Transverse colon (tissue), 4 donors: ENCODE measurements around the gene GSTP1. TPM values are rescaled to one million over a fixed set of nuclear protein-coding genes. Genes with fewer than 3 reads are reported as not detected.

Experiments used
- DNase-seq: peaks from one replicate; pipeline ENCODE4 v3.0.0-alpha.2; 2019
- H3K27ac ChIP-seq, 4 donors: fragments of 200-600 bp; sonication (generic); 2 replicates each; pipeline ENCODE4 v1.5.1; 2016 to 2018; ENCODE audit warnings: inconsistent platforms in 4 of 4
- H3K27me3 ChIP-seq: fragments of 200-600 bp; sonication (generic); 2 replicates; pipeline ENCODE4 v1.5.1; 2017; ENCODE audit warnings: inconsistent platforms
- H3K36me3 ChIP-seq, 4 donors: fragments of 200-600 bp; sonication (generic); 2 replicates each; pipeline ENCODE4 v1.5.1; 2017 to 2019; ENCODE audit warnings: inconsistent platforms in 4 of 4
- H3K4me1 ChIP-seq, 4 donors: fragments of 200-600 bp; sonication (generic); 2 replicates each; pipeline ENCODE4 v1.5.1; 2017 to 2020; ENCODE audit warnings: inconsistent platforms in 4 of 4
- H3K4me3 ChIP-seq, 4 donors: fragments of 200-600 bp; sonication (generic); 1 replicate in 1 of 4; 2 replicates in 3 of 4; pipeline versions ENCODE4 v1.5.1 to v1.6.1; 2017 to 2019; ENCODE audit warnings: inconsistent platforms in 4 of 4
- H3K9me3 ChIP-seq, 2 donors: fragments of 200-600 bp; sonication (generic); 2 replicates each; pipeline ENCODE4 v1.5.1; 2017 to 2019; ENCODE audit warnings: inconsistent platforms in 2 of 2
- EP300 ChIP-seq: sonication (generic); formaldehyde crosslinking; IDR thresholded peaks from one replicate; pipeline ENCODE4 v1.6.1; 2017; ENCODE audit warnings: antibody characterized with exemption, low read depth
- POLR2A ChIP-seq: fragments of 450-650 bp; IDR thresholded peaks from one replicate; pipeline ENCODE4 v1.6.1; 2016; ENCODE audit warnings: antibody characterized with exemption, mild to moderate bottlenecking, moderate library complexity
- POLR2AphosphoS5 ChIP-seq, 3 donors: sonication (generic); formaldehyde crosslinking; IDR thresholded peaks; one replicate each; pipeline ENCODE4 v1.6.1; 2016; ENCODE audit warnings: antibody characterized with exemption in 3 of 3
- WGBS, 2 donors: methylation state at CpG; one replicate each; pipeline ENCODE4 v1.1.5; 2018; ENCODE audit warnings: low coverage in 1 of 2; 5-methylcytosine and 5-hydroxymethylcytosine counted together
- in situ Hi-C, 4 donors: fragments of 200-750 bp; cut with MboI; loops; one replicate each; pipeline versions ENCODE4 v1.15.0 to v1.15.1; 2017; ENCODE audit warnings: low sequenced_read_pairs in 3 of 4, low pct_ligation_motif_present in 1 of 4, low pct_unique_long_range_greater_than_20kb in 1 of 4
- intact Hi-C: fragments of 100-400 bp; cut with DNase I; formaldehyde crosslinking; loops from one replicate; pipeline ENCODE4 v1.15.1; 2023; ENCODE audit warnings: low total_unique reads
- total RNA-seq, 4 donors: library from RNA; depleted of rRNA; stranded (reverse); fragments of >200 nt; gene quantifications; one replicate each; pipeline ENCODE4 v1.1.0, GENCODE V29; 2016
- TF ChIP-seq, protein P1 (sequence below), 5 experiments: fragments of 200-600 bp in 3 of 5; fragments of 450-650 bp in 2 of 5; sonication (generic) in 3 of 5; IDR thresholded peaks; 1 replicate in 2 of 5; 2 replicates in 3 of 5; pipeline ENCODE4 v1.5.1; 2016 to 2017; ENCODE audit warnings: antibody characterized with exemption in 5 of 5, inconsistent platforms in 3 of 5, mild to moderate bottlenecking in 2 of 5, moderate library complexity in 1 of 5

The GSTP1 gene
- total RNA-seq, 4 donors from 2014 or later = 166 to 578 (median 537) TPM

DNA sequence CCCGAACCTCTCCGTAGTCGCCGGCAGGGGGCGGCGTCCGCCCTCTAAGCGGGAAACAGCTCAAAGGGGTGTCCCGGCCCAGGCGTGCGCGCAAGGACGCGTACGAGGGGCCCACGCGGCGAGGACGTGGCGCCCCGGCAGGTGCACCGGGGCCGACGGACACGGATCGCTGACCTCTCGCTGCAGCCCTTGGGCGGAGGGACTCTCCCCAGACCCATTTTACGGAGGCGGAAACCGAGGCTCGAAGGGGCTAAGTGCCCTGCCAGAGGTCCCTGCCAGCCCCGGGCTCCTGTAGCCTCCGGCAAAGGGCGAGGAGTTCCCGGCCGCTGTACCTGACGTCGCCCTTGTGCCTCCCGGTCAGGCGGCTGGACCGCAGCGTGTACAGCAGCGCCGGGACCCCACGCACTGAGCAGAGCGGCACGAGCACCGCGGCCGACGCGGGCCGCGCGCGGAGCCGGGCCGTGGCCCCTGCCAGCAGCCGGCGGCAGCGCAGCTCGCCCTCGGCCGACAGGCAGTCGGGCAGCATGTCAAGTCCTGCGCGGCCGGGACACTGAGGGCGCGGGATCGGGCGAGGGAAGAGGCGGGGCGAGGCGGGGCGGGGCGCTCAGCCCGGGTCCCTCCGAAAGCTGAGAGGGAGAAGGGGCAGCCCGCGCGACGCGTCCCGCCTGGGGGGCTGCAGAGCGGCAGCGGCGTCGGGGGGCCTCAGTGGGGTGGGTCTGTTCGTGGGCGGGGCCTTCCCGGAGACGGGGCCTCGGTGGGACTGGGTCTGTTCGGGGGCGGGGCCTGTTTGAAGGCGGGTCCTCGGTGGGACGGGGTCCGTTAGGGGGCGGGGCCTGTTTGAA, 46.0 kb downstream of the GSTP1 start, which contains the start of gene NUDT8:
TSS of gene NUDT8 (minus strand) at position 552 of the 842 bp plus-strand sequence. CDS start at position 526, 26 bp downstream.
- 0% methylated on average over 65 of the region's 102 CpGs; no CpG with 5 or more reads in 1 of the 2 donors for WGBS, 2 donors
- in situ Hi-C loops (loop anchor here in 1 of 4 donors (5.0 kb wide), 1 partner anchor 33 kb away; no protein-coding TSS in a partner anchor), intact Hi-C loops (loop anchor here (1.0 to 2.0 kb wide), 2 partner anchors 45 to 159 kb away; no protein-coding TSS in a partner anchor)
- no peaks in the 10 kb centered on the region for H3K27me3 ChIP-seq
- peaks cover 9 to 36% (median 33%) of the 10 kb centered on the region in 4 donors for H3K4me1 ChIP-seq
- DNase-seq = peak; percentile 90
- H3K4me3 ChIP-seq = peak within 1 kb of the TSS; percentile 47 to 68 (median 58)
- H3K9me3 ChIP-seq = no peaks in the 10 kb centered on the region
- peak within 1 kb of the TSS; percentile 91 to 98 (median 97) for H3K27ac ChIP-seq
- H3K36me3 ChIP-seq = no peaks in the 10 kb centered on the region
- TF ChIP-seq EP300 = no peak
- TF ChIP-seq, protein P1, sequence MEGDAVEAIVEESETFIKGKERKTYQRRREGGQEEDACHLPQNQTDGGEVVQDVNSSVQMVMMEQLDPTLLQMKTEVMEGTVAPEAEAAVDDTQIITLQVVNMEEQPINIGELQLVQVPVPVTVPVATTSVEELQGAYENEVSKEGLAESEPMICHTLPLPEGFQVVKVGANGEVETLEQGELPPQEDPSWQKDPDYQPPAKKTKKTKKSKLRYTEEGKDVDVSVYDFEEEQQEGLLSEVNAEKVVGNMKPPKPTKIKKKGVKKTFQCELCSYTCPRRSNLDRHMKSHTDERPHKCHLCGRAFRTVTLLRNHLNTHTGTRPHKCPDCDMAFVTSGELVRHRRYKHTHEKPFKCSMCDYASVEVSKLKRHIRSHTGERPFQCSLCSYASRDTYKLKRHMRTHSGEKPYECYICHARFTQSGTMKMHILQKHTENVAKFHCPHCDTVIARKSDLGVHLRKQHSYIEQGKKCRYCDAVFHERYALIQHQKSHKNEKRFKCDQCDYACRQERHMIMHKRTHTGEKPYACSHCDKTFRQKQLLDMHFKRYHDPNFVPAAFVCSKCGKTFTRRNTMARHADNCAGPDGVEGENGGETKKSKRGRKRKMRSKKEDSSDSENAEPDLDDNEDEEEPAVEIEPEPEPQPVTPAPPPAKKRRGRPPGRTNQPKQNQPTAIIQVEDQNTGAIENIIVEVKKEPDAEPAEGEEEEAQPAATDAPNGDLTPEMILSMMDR (IDR thresholded peaks at IDR 0.05) = peak; percentile 91 to 98 (median 95)
- peak; percentile 65 to 86 (median 74) for TF ChIP-seq POLR2AphosphoS5 (IDR thresholded peaks at IDR 0.05)

DNA sequence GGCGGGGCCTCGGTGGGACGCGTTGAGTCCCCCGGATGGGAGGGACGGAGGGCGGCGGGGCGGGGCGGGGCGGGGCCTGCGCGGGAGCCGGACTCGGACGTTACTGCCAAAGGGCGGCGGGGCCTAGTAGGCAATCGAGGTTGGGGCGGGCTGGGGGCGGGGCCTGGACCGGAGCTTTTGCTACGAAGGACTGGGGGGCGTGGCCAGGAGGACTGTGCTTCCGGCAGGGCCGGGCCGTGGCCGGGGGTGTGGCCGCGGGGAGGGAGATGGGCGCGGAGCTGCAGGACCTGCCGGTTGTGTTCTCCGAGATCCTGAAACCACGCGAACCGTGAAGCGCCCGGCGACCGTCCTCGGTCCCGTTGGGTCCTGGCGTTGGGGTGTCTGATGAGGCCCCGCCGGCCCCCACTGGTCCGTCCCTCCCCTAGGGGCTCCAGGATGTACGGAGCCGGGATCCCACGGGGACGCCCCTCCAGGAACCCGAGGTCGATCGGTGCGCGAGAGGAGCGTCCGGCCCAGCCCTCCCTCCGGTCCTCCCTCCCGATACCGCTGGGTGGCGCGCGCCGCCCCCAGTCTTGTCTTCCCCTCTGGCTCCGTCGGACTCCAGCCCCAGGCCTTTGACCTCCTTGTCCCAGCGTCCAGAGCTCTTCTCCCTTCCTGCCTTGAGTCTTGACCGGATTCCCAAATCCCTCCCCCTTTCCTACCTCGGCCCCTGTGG, 46.8 kb downstream of the GSTP1 start:
- in situ Hi-C loops = no loop called here
- intact Hi-C loops = no loop called here
- no peaks in the 10 kb centered on the region for H3K9me3 ChIP-seq
- H3K27ac ChIP-seq = peak overlapping the region; percentile 91 to 98 (median 97)
- peaks cover 9 to 42% (median 33%) of the 10 kb centered on the region in 4 donors for H3K4me1 ChIP-seq
- peak overlapping the region; percentile 37 to 68 (median 58) for H3K4me3 ChIP-seq
- H3K27me3 ChIP-seq = no peaks in the 10 kb centered on the region
- H3K36me3 ChIP-seq = no peaks in the 10 kb centered on the region
- DNase-seq = peak; percentile 100
- peak; percentile 96 for TF ChIP-seq POLR2A
- TF ChIP-seq, protein P1 (IDR thresholded peaks at IDR 0.05) = peak; percentile 75 to 97 (median 85)
- TF ChIP-seq EP300 = no peak
- peak; percentile 95 for TF ChIP-seq POLR2AphosphoS5 (IDR thresholded peaks at IDR 0.05)
- WGBS, 2 donors = 1 to 10% methylated on average over 2 to 65 of the region's 70 CpGs

DNA sequence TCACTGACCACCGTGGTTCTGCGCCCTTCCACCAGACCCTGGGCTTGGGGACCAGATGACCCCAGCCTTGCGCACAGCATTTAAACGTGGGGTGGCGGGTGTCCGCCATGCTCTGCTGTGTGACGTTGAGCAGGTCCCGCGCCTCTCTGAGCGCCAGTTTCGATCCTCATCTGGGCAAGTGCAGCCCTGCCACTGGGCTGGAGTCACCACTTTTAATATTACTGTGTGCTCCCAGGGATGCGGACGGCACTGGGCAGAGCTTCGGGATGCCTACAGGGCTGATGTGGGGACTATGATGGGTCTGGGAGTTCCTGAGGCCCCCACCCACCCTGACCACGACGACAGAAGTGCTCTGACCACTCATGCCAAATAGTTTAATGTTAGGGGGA, 47.3 kb downstream of the GSTP1 start:
- Histone ChIP-seq H3K27ac (peak overlapping the region; percentile 91 to 98 (median 97)), H3K4me3 (peak overlapping the region; percentile 37 to 64 (median 57)), H3K9me3 (no peaks in the 10 kb centered on the region), H3K27me3 (no peaks in the 10 kb centered on the region), H3K36me3 (no peaks in the 10 kb centered on the region), H3K4me1 (peaks cover 9 to 42% (median 33%) of the 10 kb centered on the region in 4 donors)
- intact Hi-C loops = no loop called here
- 58 to 61% methylated on average over 2 to 16 of the region's 16 CpGs for WGBS, 2 donors
- in situ Hi-C loops = no loop called here
- TF ChIP-seq EP300 = no peak
- TF ChIP-seq, protein P1 (IDR thresholded peaks at IDR 0.05) = peak in 2 of 5 experiments; percentile 18 to 28
- no peak for DNase-seq

DNA sequence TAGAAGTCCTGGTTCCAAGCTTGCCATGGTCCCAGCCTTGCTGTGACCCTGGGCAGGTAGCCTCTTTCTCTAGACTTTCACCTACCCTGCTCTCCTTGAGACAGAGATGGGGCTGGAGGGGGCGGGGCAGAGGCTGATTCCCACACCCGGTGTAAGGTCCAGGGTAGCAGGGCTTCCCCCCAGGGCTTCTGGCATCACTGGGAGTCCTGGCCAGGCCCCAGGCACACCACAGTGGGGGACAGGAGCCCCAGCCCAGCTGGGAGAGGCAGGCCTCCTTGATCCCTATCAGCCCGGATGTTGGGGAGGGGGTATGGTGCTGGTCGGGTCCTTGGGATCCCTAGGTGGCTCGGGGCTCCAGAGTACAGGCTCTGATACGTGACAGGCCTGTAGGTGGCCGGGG, 47.8 kb downstream of the GSTP1 start:
- intact Hi-C loops = no loop called here
- H3K27ac ChIP-seq = peak overlapping the region; percentile 91 to 98 (median 97)
- peak; percentile 51 for DNase-seq

More for the DNA sequence above, 47.8 kb downstream of the GSTP1 start:
- no peak for TF ChIP-seq EP300
- TF ChIP-seq POLR2A = no peak
- TF ChIP-seq POLR2AphosphoS5 (IDR thresholded peaks at IDR 0.05) = no peak
- TF ChIP-seq, protein P1 (IDR thresholded peaks at IDR 0.05) = no peak
- Histone ChIP-seq H3K4me3 (no peak overlapping the region), H3K27me3 (no peaks in the 10 kb centered on the region), H3K4me1 (peaks cover 9 to 42% (median 33%) of the 10 kb centered on the region in 4 donors), H3K9me3 (no peaks in the 10 kb centered on the region), H3K36me3 (no peaks in the 10 kb centered on the region)
- WGBS, 2 donors = 70% methylated on average over 7 of the region's 7 CpGs; no CpG with 5 or more reads in 1 of the 2 donors
- in situ Hi-C loops = no loop called here
